A549 (cell line): ENCODE results near the gene HSD3B7. TPM values are rescaled to one million over a fixed set of nuclear protein-coding genes. Genes with fewer than 3 reads are reported as not detected.
A peak's percentile ranks its signal among the peaks of the same experiment; 100 is the strongest.

ENCODE experiments used
- ATAC-seq, 2 experiments: fragments of 200-7000 bp in 1 of 2; fragments of >200 bp in 1 of 2; cut with Nextera tagmentation in 1 of 2; cut with Tn5 transposase in 1 of 2; 3 replicates each; pipeline versions ENCODE4 v1.8.0 to v1.9.1; 2018 to 2020; ENCODE audit warnings: mild to moderate bottlenecking in 1 of 2, moderate library complexity in 1 of 2
- CTCF ChIA-PET: fragments of 300-600 bp; sonication (Branson Sonifier 250); formaldehyde crosslinking; extraction: SDS; loops from one replicate; lab custom pipeline; 2021; ENCODE audit warnings: antibody characterized with exemption, inconsistent platforms; lab: Yijun Ruan, JAX
- POLR2A ChIA-PET: fragments of 350-600 bp; formaldehyde crosslinking; extraction: SDS; loops from one replicate; lab custom pipeline; 2021; ENCODE audit warnings: antibody characterized with exemption, inconsistent platforms; lab: Yijun Ruan, JAX
- DNase-seq, 2 experiments: peaks; one replicate each; pipeline versions ENCODE4 v3.0.0 to v3.0.0-alpha.2; 2011 to 2016; ENCODE audit warnings: low read depth in 1 of 2, low spot score in 1 of 2
- FAIRE-seq: peaks from 2 replicates; lab custom pipeline; 2011; peaks lifted over from hg19 to GRCh38; lab: Jason Lieb, UNC
- H3K27ac ChIP-seq, 2 experiments: fragments of >200 bp; sonication (Bioruptor Twin); formaldehyde crosslinking; 3 replicates each; pipeline ENCODE4 v1.5.1; 2016 to 2017
- H3K4me1 ChIP-seq: fragments of >200 bp; sonication (Bioruptor Twin); formaldehyde crosslinking; 3 replicates; pipeline ENCODE4 v1.6.1; 2016
- H3K4me2 ChIP-seq: fragments of >200 bp; sonication (Bioruptor Twin); formaldehyde crosslinking; 3 replicates; pipeline ENCODE4 v1.6.1; 2016
- H3K4me3 ChIP-seq: fragments of >200 bp; sonication (Bioruptor Twin); formaldehyde crosslinking; 3 replicates; pipeline ENCODE4 v1.5.1; 2016
- H3K9me3 ChIP-seq: fragments of >200 bp; sonication (Bioruptor Twin); formaldehyde crosslinking; 3 replicates; pipeline ENCODE4 v1.6.1; 2016
- BHLHE40 ChIP-seq: IDR thresholded peaks from 2 replicates; pipeline ENCODE4 v1.6.1; 2012; ENCODE audit warnings: low read depth, low read length, inconsistent platforms
- CBX2 ChIP-seq: fragments of 200-600 bp; sonication (generic); IDR thresholded peaks from 2 replicates; pipeline ENCODE4 v1.6.1; 2016; ENCODE audit warnings: low read depth, mild to moderate bottlenecking, borderline replicate concordance
- EHF ChIP-seq: fragments of 250-450 bp; sonication (Bioruptor Pico); IDR thresholded peaks from 2 replicates; pipeline ENCODE4 v1.5.0; 2020; ENCODE audit warnings: mild to moderate bottlenecking
- EHMT2 ChIP-seq: fragments of 200-600 bp; sonication (generic); IDR thresholded peaks from 2 replicates; pipeline ENCODE4 v1.6.1; 2016; ENCODE audit warnings: antibody characterized with exemption, low read depth, mild to moderate bottlenecking, moderate library complexity
- FOXS1 ChIP-seq: fragments of 250-450 bp; sonication (Bioruptor Pico); IDR thresholded peaks from 2 replicates; pipeline ENCODE4 v1.5.0; 2020; ENCODE audit warnings: mild to moderate bottlenecking, moderate library complexity
- GATA3 ChIP-seq: IDR thresholded peaks from 2 replicates; pipeline ENCODE4 v1.6.1; 2012; ENCODE audit warnings: borderline replicate concordance
- HDAC2 ChIP-seq: fragments of 200-600 bp; sonication (generic); IDR thresholded peaks from 2 replicates; pipeline ENCODE4 v1.6.1; 2016
- KDM1A ChIP-seq: fragments of 200-600 bp; sonication (generic); IDR thresholded peaks from 2 replicates; pipeline ENCODE4 v1.6.1; 2016; ENCODE audit warnings: low read depth, mild to moderate bottlenecking
- KDM5A ChIP-seq: fragments of 200-600 bp; sonication (generic); IDR thresholded peaks from 2 replicates; pipeline ENCODE4 v1.6.1; 2016; ENCODE audit warnings: antibody characterized with exemption, mild to moderate bottlenecking
- MYC ChIP-seq: IDR thresholded peaks from 2 replicates; pipeline ENCODE4 v1.6.1; 2012; ENCODE audit warnings: mild to moderate bottlenecking, inconsistent platforms, low read length, improper control_type of control experiment, borderline replicate concordance
- NFE2L2 ChIP-seq: fragments of 150-350 bp; conservative IDR thresholded peaks from 2 replicates; pipeline ENCODE4 v1.6.1; 2014; ENCODE audit warnings: low read length
- NPAS2 ChIP-seq: fragments of 250-450 bp; sonication (Bioruptor Pico); IDR thresholded peaks from 2 replicates; pipeline ENCODE4 v1.8.0; 2022; ENCODE audit warnings: mild to moderate bottlenecking, moderate library complexity, borderline replicate concordance
- NR3C1 ChIP-seq: fragments of >200 bp; sonication (Bioruptor Twin); formaldehyde crosslinking; IDR thresholded peaks from 3 replicates; pipeline ENCODE4 v1.6.1; 2017
- PHF8 ChIP-seq: fragments of 200-600 bp; sonication (generic); IDR thresholded peaks from 2 replicates; pipeline ENCODE4 v1.6.1; 2016; ENCODE audit warnings: low read depth, mild to moderate bottlenecking, antibody characterized with exemption, moderate library complexity, borderline replicate concordance
- RAD21 ChIP-seq, 2 experiments: fragments of >200 bp in 1 of 2; sonication (Bioruptor Twin) in 1 of 2; formaldehyde crosslinking in 1 of 2; IDR thresholded peaks in 1 of 2; conservative IDR thresholded peaks in 1 of 2; 2 replicates in 1 of 2; 3 replicates in 1 of 2; pipeline ENCODE4 v1.6.1; 2012 to 2018; ENCODE audit warnings: inconsistent platforms in 1 of 2
- RARB ChIP-seq: fragments of 250-450 bp; sonication (Bioruptor Pico); IDR thresholded peaks from 2 replicates; pipeline ENCODE4 v1.8.0; 2021; ENCODE audit warnings: mild to moderate bottlenecking, moderate library complexity
- RCOR1 ChIP-seq: fragments of 150-350 bp; IDR thresholded peaks from 2 replicates; pipeline ENCODE4 v1.6.1; 2014; ENCODE audit warnings: antibody characterized with exemption, low read length, low read depth
- RFX5 ChIP-seq: fragments of 450-650 bp; IDR thresholded peaks from 2 replicates; pipeline ENCODE4 v1.7.1; 2014; ENCODE audit warnings: antibody characterized with exemption, mild to moderate bottlenecking, moderate library complexity
- SMC3 ChIP-seq: fragments of >200 bp; sonication (Bioruptor Twin); formaldehyde crosslinking; IDR thresholded peaks from 3 replicates; pipeline ENCODE4 v1.6.1; 2018; ENCODE audit warnings: inconsistent platforms
- SREBF2 ChIP-seq: fragments of 450-650 bp; IDR thresholded peaks from 2 replicates; pipeline ENCODE4 v1.6.1; 2014; ENCODE audit warnings: mild to moderate bottlenecking, moderate library complexity
- ZNF302 ChIP-seq: fragments of 250-450 bp; sonication (Bioruptor Pico); IDR thresholded peaks from 2 replicates; pipeline ENCODE4 v1.9.0; 2021; ENCODE audit warnings: inconsistent platforms, mild to moderate bottlenecking, moderate library complexity
- WGBS: methylation state at CpG from one replicate; pipeline ENCODE4 v1.1.6; 2017; ENCODE audit errors: missing lambda C conversion rate; 5-methylcytosine and 5-hydroxymethylcytosine counted together
- polyA plus RNA-seq, 4 experiments: library from polyadenylated mRNA; depleted of rRNA in 3 of 4; stranded (reverse); fragments of >200 nt; fragmentation: RNase III in 1 of 4; extraction: RNeasy Plus Mini Kit Qiagen cat#74134 plus additional on column Dnase treatment in 1 of 4; gene quantifications; 2 replicates in 3 of 4; 3 replicates in 1 of 4; pipeline ENCODE4 v1.2.3, GENCODE V29; 2011 to 2017
- TF ChIP-seq, protein P1 (sequence below): IDR thresholded peaks from 2 replicates; pipeline ENCODE4 v1.6.1; 2012
- TF ChIP-seq, protein P2 (sequence below): fragments of >200 bp; sonication (Bioruptor Twin); formaldehyde crosslinking; IDR thresholded peaks from 3 replicates; pipeline ENCODE4 v1.5.1; 2016
- TF ChIP-seq, protein P3 (sequence below): fragments of 250-450 bp; sonication (Bioruptor Pico); IDR thresholded peaks from 2 replicates; pipeline ENCODE4 v1.5.0; 2020; ENCODE audit warnings: low read depth, mild to moderate bottlenecking, moderate library complexity
- TF ChIP-seq, protein P4 (sequence below): IDR thresholded peaks from 2 replicates; pipeline ENCODE4 v1.6.1; 2012; ENCODE audit warnings: low read depth, borderline replicate concordance
- TF ChIP-seq, protein P5 (sequence below): fragments of >200 bp; sonication (Bioruptor Twin); formaldehyde crosslinking; IDR thresholded peaks from 2 replicates; pipeline ENCODE4 v1.6.1; 2016

Gene HSD3B7
- polyA plus RNA-seq, 2 of the 4 experiments (the other 2 are of a cell fraction) = 10.5 to 19.7 TPM

DNA sequence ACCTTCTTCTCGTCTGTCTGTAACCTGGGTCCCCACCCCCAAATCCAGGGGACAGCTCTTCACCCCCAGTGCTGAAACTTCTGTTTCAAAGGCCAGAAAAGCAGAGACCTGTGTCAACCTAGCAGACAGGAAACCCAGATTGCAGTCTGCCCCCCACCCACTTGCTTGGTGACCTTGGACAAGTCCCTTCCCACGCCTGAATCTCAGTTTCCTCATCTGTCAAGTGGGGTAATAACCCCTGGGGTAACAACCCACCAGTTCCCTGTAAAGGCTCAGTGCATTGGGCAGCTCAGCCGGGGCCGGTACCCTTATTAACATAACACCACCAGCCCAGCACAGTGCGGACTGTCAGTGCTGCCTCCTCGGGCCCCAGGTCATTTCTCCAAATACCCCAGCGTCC lies 24.1 kb downstream of the HSD3B7 start:
- no peak for TF ChIP-seq KDM1A
- no peak for TF ChIP-seq SMC3
- TF ChIP-seq, protein P1, sequence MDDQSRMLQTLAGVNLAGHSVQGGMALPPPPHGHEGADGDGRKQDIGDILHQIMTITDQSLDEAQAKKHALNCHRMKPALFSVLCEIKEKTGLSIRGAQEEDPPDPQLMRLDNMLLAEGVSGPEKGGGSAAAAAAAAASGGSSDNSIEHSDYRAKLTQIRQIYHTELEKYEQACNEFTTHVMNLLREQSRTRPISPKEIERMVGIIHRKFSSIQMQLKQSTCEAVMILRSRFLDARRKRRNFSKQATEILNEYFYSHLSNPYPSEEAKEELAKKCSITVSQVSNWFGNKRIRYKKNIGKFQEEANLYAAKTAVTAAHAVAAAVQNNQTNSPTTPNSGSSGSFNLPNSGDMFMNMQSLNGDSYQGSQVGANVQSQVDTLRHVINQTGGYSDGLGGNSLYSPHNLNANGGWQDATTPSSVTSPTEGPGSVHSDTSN = no peak
- no peak for TF ChIP-seq PHF8
- TF ChIP-seq HDAC2 = no peak
- TF ChIP-seq NR3C1 = no peak
- TF ChIP-seq KDM5A = no peak
- no peak for TF ChIP-seq FOXS1 (CRISPR knock-in tag)
- TF ChIP-seq, protein P2, sequence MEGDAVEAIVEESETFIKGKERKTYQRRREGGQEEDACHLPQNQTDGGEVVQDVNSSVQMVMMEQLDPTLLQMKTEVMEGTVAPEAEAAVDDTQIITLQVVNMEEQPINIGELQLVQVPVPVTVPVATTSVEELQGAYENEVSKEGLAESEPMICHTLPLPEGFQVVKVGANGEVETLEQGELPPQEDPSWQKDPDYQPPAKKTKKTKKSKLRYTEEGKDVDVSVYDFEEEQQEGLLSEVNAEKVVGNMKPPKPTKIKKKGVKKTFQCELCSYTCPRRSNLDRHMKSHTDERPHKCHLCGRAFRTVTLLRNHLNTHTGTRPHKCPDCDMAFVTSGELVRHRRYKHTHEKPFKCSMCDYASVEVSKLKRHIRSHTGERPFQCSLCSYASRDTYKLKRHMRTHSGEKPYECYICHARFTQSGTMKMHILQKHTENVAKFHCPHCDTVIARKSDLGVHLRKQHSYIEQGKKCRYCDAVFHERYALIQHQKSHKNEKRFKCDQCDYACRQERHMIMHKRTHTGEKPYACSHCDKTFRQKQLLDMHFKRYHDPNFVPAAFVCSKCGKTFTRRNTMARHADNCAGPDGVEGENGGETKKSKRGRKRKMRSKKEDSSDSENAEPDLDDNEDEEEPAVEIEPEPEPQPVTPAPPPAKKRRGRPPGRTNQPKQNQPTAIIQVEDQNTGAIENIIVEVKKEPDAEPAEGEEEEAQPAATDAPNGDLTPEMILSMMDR = no peak
- no peak for TF ChIP-seq RFX5
- TF ChIP-seq, protein P3, sequence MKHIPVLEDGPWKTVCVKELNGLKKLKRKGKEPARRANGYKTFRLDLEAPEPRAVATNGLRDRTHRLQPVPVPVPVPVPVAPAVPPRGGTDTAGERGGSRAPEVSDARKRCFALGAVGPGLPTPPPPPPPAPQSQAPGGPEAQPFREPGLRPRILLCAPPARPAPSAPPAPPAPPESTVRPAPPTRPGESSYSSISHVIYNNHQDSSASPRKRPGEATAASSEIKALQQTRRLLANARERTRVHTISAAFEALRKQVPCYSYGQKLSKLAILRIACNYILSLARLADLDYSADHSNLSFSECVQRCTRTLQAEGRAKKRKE = no peak
- no peak for TF ChIP-seq NFE2L2
- no peak for TF ChIP-seq CBX2
- TF ChIP-seq, protein P4, sequence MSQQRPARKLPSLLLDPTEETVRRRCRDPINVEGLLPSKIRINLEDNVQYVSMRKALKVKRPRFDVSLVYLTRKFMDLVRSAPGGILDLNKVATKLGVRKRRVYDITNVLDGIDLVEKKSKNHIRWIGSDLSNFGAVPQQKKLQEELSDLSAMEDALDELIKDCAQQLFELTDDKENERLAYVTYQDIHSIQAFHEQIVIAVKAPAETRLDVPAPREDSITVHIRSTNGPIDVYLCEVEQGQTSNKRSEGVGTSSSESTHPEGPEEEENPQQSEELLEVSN = no peak
- TF ChIP-seq RAD21 (conservative IDR thresholded peaks at IDR 0.05 in 1 of 2, IDR thresholded peaks at IDR 0.05 in 1 of 2) = no peak
- TF ChIP-seq EHMT2 = no peak
- TF ChIP-seq BHLHE40 = no peak
- no peak for TF ChIP-seq RARB (CRISPR knock-in tag)
- TF ChIP-seq, protein P5, sequence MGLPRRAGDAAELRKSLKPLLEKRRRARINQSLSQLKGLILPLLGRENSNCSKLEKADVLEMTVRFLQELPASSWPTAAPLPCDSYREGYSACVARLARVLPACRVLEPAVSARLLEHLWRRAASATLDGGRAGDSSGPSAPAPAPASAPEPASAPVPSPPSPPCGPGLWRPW = no peak
- WGBS = 80% methylated on average over 7 of the region's 7 CpGs
- H3K9me3 ChIP-seq = no peaks in the 10 kb centered on the region
- peaks cover 5% of the 10 kb centered on the region; the same call in 1 of the 3 replicates for H3K4me1 ChIP-seq
- CTCF ChIA-PET = interaction anchor here (1.1 to 1.5 kb wide), 2 partner anchors 12 to 21 kb away, joined by 3 to 4 read pairs; no protein-coding TSS in a partner anchor
- POLR2A ChIA-PET = no interaction called here
- no peak overlapping the region for H3K27ac ChIP-seq
- H3K4me3 ChIP-seq = no peak overlapping the region
- DNase-seq (no peak), FAIRE-seq (no peak), ATAC-seq (no peak)
- no peak overlapping the region for H3K4me2 ChIP-seq

DNA sequence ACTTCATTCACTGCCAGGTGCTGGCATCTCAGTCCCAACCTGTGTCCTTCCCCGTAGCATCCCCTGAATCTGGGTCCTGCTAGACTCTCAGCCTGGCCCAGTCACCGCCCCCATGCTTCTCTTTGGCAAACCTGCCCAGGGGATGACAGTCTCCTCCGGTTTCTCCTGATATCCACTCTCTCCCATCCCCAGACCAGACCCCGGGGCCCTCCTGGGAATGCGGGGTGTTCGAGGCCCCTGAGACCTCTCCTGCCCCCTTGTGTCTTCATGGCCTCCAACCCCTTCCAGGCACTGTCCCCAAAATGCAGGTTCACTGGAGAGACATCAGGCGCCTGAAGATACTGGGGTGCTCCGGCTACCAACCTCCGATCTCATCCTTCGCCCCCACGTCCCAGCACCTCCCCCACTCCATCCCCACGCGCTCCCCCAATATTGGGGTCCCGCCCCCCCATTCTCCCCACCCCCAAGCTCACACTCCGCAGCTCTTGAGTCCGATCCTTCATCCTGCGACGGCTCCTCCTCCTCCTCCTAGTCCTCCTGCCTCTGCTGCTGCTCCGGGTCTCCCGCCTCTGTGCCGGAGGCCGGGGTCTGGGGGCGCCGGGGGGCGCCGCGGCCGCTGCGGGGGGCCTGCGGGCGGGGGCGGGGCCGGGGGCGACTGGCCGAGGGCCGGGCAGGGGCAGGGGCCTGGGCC lies 25.0 kb downstream of the HSD3B7 start:
- ChIA-PET CTCF (no interaction called here), POLR2A (no interaction called here)
- peak overlapping the region in 1 of 2 experiments; percentile 77; a peak in 3 of 6 replicates for H3K27ac ChIP-seq

More for the DNA sequence above, 25.0 kb downstream of the HSD3B7 start:
- FAIRE-seq = no peak
- no peak for ATAC-seq
- TF ChIP-seq MYC (no peak), EHMT2 (no peak), HDAC2 (no peak), NPAS2 (CRISPR knock-in tag) (no peak), EHF (CRISPR knock-in tag) (no peak), GATA3 (no peak), FOXS1 (CRISPR knock-in tag) (no peak), ZNF302 (CRISPR knock-in tag) (no peak), SREBF2 (no peak), KDM5A (no peak), RCOR1 (no peak)
- TF ChIP-seq, protein P4 = no peak
- Histone ChIP-seq H3K4me1 (peaks cover 5% of the 10 kb centered on the region; the same call in 1 of the 3 replicates), H3K4me2 (peak overlapping the region; percentile 47; the same call in 2 of the 3 replicates), H3K9me3 (no peaks in the 10 kb centered on the region), H3K4me3 (no peak overlapping the region)
- no peak for DNase-seq
- 74% methylated on average over 13 of the region's 36 CpGs for WGBS
